ENCODE measurements around the gene RANBP17.

DNA sequence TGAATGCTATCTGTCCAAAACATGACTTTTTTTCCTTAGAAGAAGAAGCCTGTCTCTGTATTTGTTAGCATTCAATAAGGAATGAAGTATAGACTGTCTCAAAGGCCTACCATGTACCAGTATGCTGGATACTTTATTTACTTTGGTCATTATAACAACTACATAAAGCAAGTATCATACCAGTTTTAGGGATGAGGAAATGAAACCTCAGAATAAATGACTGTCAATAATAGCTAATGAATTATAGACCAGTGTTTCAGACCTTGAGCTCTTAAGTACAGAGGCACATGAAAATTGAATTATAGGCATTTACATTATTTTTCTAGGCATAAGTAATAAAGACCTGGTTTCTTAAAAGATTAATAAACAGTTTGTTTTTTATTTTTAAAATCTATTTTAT lies 280.8 kb downstream of the RANBP17 start:
- TF ChIP-seq, protein P1, sequence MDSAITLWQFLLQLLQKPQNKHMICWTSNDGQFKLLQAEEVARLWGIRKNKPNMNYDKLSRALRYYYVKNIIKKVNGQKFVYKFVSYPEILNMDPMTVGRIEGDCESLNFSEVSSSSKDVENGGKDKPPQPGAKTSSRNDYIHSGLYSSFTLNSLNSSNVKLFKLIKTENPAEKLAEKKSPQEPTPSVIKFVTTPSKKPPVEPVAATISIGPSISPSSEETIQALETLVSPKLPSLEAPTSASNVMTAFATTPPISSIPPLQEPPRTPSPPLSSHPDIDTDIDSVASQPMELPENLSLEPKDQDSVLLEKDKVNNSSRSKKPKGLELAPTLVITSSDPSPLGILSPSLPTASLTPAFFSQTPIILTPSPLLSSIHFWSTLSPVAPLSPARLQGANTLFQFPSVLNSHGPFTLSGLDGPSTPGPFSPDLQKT (IDR thresholded peaks at IDR 0.05; ENCODE audit: borderline replicate concordance, low read depth, low read length): no peak
- TF ChIP-seq, protein P2, sequence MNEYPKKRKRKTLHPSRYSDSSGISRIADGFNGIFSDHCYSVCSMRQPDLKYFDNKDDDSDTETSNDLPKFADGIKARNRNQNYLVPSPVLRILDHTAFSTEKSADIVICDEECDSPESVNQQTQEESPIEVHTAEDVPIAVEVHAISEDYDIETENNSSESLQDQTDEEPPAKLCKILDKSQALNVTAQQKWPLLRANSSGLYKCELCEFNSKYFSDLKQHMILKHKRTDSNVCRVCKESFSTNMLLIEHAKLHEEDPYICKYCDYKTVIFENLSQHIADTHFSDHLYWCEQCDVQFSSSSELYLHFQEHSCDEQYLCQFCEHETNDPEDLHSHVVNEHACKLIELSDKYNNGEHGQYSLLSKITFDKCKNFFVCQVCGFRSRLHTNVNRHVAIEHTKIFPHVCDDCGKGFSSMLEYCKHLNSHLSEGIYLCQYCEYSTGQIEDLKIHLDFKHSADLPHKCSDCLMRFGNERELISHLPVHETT (tag by site-specific recombination; IDR thresholded peaks at IDR 0.05): no peak
- TF ChIP-seq, protein P3, sequence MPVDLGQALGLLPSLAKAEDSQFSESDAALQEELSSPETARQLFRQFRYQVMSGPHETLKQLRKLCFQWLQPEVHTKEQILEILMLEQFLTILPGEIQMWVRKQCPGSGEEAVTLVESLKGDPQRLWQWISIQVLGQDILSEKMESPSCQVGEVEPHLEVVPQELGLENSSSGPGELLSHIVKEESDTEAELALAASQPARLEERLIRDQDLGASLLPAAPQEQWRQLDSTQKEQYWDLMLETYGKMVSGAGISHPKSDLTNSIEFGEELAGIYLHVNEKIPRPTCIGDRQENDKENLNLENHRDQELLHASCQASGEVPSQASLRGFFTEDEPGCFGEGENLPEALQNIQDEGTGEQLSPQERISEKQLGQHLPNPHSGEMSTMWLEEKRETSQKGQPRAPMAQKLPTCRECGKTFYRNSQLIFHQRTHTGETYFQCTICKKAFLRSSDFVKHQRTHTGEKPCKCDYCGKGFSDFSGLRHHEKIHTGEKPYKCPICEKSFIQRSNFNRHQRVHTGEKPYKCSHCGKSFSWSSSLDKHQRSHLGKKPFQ (tag by site-specific recombination; IDR thresholded peaks at IDR 0.05): no peak
- TF ChIP-seq ZNF350 (tag by site-specific recombination; IDR thresholded peaks at IDR 0.05) (no peak), ZNF585B (tag by site-specific recombination; IDR thresholded peaks at IDR 0.05) (no peak)
- TF ChIP-seq, protein P4, sequence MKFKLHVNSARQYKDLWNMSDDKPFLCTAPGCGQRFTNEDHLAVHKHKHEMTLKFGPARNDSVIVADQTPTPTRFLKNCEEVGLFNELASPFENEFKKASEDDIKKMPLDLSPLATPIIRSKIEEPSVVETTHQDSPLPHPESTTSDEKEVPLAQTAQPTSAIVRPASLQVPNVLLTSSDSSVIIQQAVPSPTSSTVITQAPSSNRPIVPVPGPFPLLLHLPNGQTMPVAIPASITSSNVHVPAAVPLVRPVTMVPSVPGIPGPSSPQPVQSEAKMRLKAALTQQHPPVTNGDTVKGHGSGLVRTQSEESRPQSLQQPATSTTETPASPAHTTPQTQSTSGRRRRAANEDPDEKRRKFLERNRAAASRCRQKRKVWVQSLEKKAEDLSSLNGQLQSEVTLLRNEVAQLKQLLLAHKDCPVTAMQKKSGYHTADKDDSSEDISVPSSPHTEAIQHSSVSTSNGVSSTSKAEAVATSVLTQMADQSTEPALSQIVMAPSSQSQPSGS (tag by site-specific recombination; IDR thresholded peaks at IDR 0.05; ENCODE audit: low read depth): no peak
- TF ChIP-seq, protein P5, sequence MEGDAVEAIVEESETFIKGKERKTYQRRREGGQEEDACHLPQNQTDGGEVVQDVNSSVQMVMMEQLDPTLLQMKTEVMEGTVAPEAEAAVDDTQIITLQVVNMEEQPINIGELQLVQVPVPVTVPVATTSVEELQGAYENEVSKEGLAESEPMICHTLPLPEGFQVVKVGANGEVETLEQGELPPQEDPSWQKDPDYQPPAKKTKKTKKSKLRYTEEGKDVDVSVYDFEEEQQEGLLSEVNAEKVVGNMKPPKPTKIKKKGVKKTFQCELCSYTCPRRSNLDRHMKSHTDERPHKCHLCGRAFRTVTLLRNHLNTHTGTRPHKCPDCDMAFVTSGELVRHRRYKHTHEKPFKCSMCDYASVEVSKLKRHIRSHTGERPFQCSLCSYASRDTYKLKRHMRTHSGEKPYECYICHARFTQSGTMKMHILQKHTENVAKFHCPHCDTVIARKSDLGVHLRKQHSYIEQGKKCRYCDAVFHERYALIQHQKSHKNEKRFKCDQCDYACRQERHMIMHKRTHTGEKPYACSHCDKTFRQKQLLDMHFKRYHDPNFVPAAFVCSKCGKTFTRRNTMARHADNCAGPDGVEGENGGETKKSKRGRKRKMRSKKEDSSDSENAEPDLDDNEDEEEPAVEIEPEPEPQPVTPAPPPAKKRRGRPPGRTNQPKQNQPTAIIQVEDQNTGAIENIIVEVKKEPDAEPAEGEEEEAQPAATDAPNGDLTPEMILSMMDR (tag by site-specific recombination; IDR thresholded peaks at IDR 0.05): no peak
